Uterus (tissue), 4 donors: Measurements from ENCODE around the gene SPEM3. TPM values are rescaled to one million over a fixed set of nuclear protein-coding genes. Genes with fewer than 3 reads are reported as not detected.

Source experiments
- DNase-seq, 2 donors: peaks; one replicate each; pipeline ENCODE4 v3.0.0-alpha.2; 2019 to 2020
- H3K27ac ChIP-seq, 2 donors: fragments of 200-600 bp; sonication (generic); 1 replicate in 1 of 2; 2 replicates in 1 of 2; pipeline ENCODE4 v1.5.1; 2016 to 2018
- H3K27me3 ChIP-seq, 2 donors: fragments of 200-600 bp; sonication (generic); one replicate each; pipeline ENCODE4 v1.5.1; 2018 to 2019; ENCODE audit warnings: control low read depth in 1 of 2
- H3K36me3 ChIP-seq, 2 donors: fragments of 200-600 bp; sonication (generic); one replicate each; pipeline ENCODE4 v1.5.1; 2019; ENCODE audit warnings: control low read depth in 1 of 2
- H3K4me1 ChIP-seq, 2 donors: fragments of 200-600 bp; sonication (generic); one replicate each; pipeline ENCODE4 v1.5.1; 2018 to 2019; ENCODE audit warnings: control low read depth in 1 of 2
- H3K4me3 ChIP-seq, 2 donors: fragments of 200-600 bp; sonication (generic); 1 replicate in 1 of 2; 2 replicates in 1 of 2; pipeline ENCODE4 v1.5.1; 2018 to 2019; ENCODE audit warnings: mild to moderate bottlenecking in 1 of 2
- H3K9me3 ChIP-seq, 2 donors: fragments of 200-600 bp; sonication (generic); one replicate each; pipeline ENCODE4 v1.5.1; 2019; ENCODE audit warnings: control low read depth in 1 of 2
- CTCF ChIP-seq, 4 experiments: fragments of 200-600 bp in 2 of 4; fragments of 450-650 bp in 2 of 4; sonication (generic) in 2 of 4; IDR thresholded peaks; one replicate each; pipeline ENCODE4 v1.5.1; 2016 to 2019; ENCODE audit warnings: antibody characterized with exemption in 4 of 4, mild to moderate bottlenecking in 2 of 4, moderate library complexity in 1 of 4
- POLR2A ChIP-seq, 2 donors: fragments of 450-650 bp; IDR thresholded peaks; one replicate each; pipeline ENCODE4 v1.6.1; 2016; ENCODE audit warnings: antibody characterized with exemption in 2 of 2, mild to moderate bottlenecking in 1 of 2, moderate library complexity in 1 of 2
- intact Hi-C: fragments of 100-400 bp; cut with DNase I; formaldehyde crosslinking; loops from one replicate; pipeline ENCODE4 v1.15.1; 2023; ENCODE audit warnings: low total_unique reads
- total RNA-seq, 4 donors: library from RNA; depleted of rRNA in 3 of 4; stranded (reverse); fragments of >200 nt in 3 of 4; gene quantifications; one replicate each; pipeline versions ENCODE4 v1.1.0 to v1.2.4, GENCODE V29; 2014 to 2023
- donor health status: DM: yes; HTN: yes; CAD: no.

SPEM3 gene
- total RNA-seq, 4 donors from 2014 or later: not detected

GRCh38 chr17:7475764-7476422 lies 47.2 kb downstream of the SPEM3 start:
- TF ChIP-seq CTCF (IDR thresholded peaks at IDR 0.05) (no peak), POLR2A (IDR thresholded peaks at IDR 0.05) (peak in 1 of 2 donors; percentile 24)
- DNase-seq: peak; percentile 59 to 71
- H3K4me1 ChIP-seq: peaks cover 0 to 4% of the 10 kb centered on the region in 2 donors
- H3K27me3 ChIP-seq: no peaks in the 10 kb centered on the region
- no peak overlapping the region for H3K4me3 ChIP-seq
- peak overlapping the region; percentile 99 to 100 for H3K27ac ChIP-seq
- H3K9me3 ChIP-seq: no peaks in the 10 kb centered on the region
- intact Hi-C loops: no loop called here
- no peaks in the 10 kb centered on the region for H3K36me3 ChIP-seq

- H3K4me1 ChIP-seq: peaks cover 0 to 4% of the 10 kb centered on the region in 2 donors
- no peak overlapping the region for H3K4me3 ChIP-seq
- no peak for DNase-seq
- H3K27ac ChIP-seq: peak overlapping the region; percentile 99 to 100
- intact Hi-C loops: no loop called here
- H3K27me3 ChIP-seq: no peaks in the 10 kb centered on the region
- H3K36me3 ChIP-seq: no peaks in the 10 kb centered on the region
- TF ChIP-seq POLR2A (IDR thresholded peaks at IDR 0.05): no peak
- TF ChIP-seq CTCF (IDR thresholded peaks at IDR 0.05): no peak
- H3K9me3 ChIP-seq: no peaks in the 10 kb centered on the region
These were observed 47.8 kb downstream of the SPEM3 start for GRCh38 chr17:7476494-7476893.

- peak overlapping the region in 1 of 2 donors; percentile 95 for H3K4me3 ChIP-seq
- H3K27me3 ChIP-seq: no peaks in the 10 kb centered on the region
- H3K4me1 ChIP-seq: peaks cover 0 to 4% of the 10 kb centered on the region in 2 donors
- H3K36me3 ChIP-seq: no peaks in the 10 kb centered on the region
- intact Hi-C loops: no loop called here
- H3K9me3 ChIP-seq: no peaks in the 10 kb centered on the region
- no peak for DNase-seq
- TF ChIP-seq POLR2A (IDR thresholded peaks at IDR 0.05): no peak
- no peak for TF ChIP-seq CTCF (IDR thresholded peaks at IDR 0.05)
- peak overlapping the region; percentile 99 to 100 for H3K27ac ChIP-seq
These were observed 48.3 kb downstream of the SPEM3 start for GRCh38 chr17:7476951-7477350.

- H3K27me3 ChIP-seq: no peaks in the 10 kb centered on the region
- TF ChIP-seq POLR2A (IDR thresholded peaks at IDR 0.05): peak in 1 of 2 donors; percentile 32
- no peak for TF ChIP-seq CTCF (IDR thresholded peaks at IDR 0.05)
- DNase-seq: no peak
- H3K36me3 ChIP-seq: no peaks in the 10 kb centered on the region
- H3K4me1 ChIP-seq: peaks cover 0 to 4% of the 10 kb centered on the region in 2 donors
- intact Hi-C loops: no loop called here
- H3K9me3 ChIP-seq: no peaks in the 10 kb centered on the region
- H3K27ac ChIP-seq: peak overlapping the region; percentile 99 to 100
- H3K4me3 ChIP-seq: peak overlapping the region; percentile 78 to 95
These were observed 49.0 kb downstream of the SPEM3 start for GRCh38 chr17:7477392-7478275.
